HepG2 (cell line): Measurements from ENCODE around the gene GPR82. TPM values are rescaled to one million over a fixed set of nuclear protein-coding genes. Genes with fewer than 3 reads are reported as not detected.

Experiments used
- ATAC-seq: fragments of 200-7000 bp; cut with Tn5 transposase; 3 replicates; pipeline ENCODE4 v1.9.1; 2020; ENCODE audit warnings: mild to moderate bottlenecking, moderate library complexity
- BruUV-seq: library from RNA; stranded (reverse); fragments of 400-500 nt; replicated peaks from 2 replicates; lab custom pipeline; 2021; lab: Mats Ljungman, UMichigan
- CTCF ChIA-PET: fragments of 300-600 bp; formaldehyde crosslinking; extraction: SDS; loops from one replicate; lab custom pipeline; 2021; ENCODE audit warnings: low total read pairs, inconsistent platforms, low intra/inter-chr PET ratio; lab: Yijun Ruan, JAX
- POLR2A ChIA-PET: fragments of 350-600 bp; sonication (Branson Sonifier 250); formaldehyde crosslinking; loops from one replicate; lab custom pipeline; 2020; ENCODE audit warnings: antibody characterized with exemption, inconsistent platforms; lab: Yijun Ruan, JAX
- DNase-seq: peaks from one replicate; pipeline ENCODE4 v3.0.0-alpha.2; 2015; ENCODE audit warnings: low spot score
- FAIRE-seq: peaks from 3 replicates; lab custom pipeline; 2011; peaks lifted over from hg19 to GRCh38; lab: Jason Lieb, UNC
- H2AFZ ChIP-seq: one replicate; pipeline ENCODE4 v1.6.1; 2011; ENCODE audit warnings: low read length, inconsistent platforms
- H3K27ac ChIP-seq: fragments of 300-600 bp; 3 replicates; pipeline ENCODE4 v1.8.0; 2011; ENCODE audit warnings: mixed run types, mild to moderate bottlenecking, mixed read lengths, low read length, inconsistent platforms; ENCODE audit not compliant: insufficient read depth; ENCODE audit errors: extremely low read length
- H3K27me3 ChIP-seq, 2 experiments: fragments of 200-600 bp in 1 of 2; 2 replicates in 1 of 2; 3 replicates in 1 of 2; pipeline versions ENCODE4 v1.6.0 to v1.8.0; 2011; ENCODE audit warnings: low read length in 2 of 2, mild to moderate bottlenecking in 2 of 2, moderate library complexity in 2 of 2, inconsistent platforms in 1 of 2; ENCODE audit not compliant: insufficient read depth in 2 of 2, control insufficient read depth in 1 of 2
- H3K36me3 ChIP-seq, 2 experiments: fragments of 200-600 bp in 1 of 2; replicated peaks in 1 of 2; 2 replicates in 1 of 2; 3 replicates in 1 of 2; pipeline versions ENCODE4 v1.5.1 to v1.8.0; 2011; ENCODE audit warnings: low read length in 2 of 2, inconsistent platforms in 1 of 2; ENCODE audit not compliant: insufficient read depth in 2 of 2, control insufficient read depth in 1 of 2
- H3K4me1 ChIP-seq: 2 replicates; pipeline ENCODE4 v1.5.1; 2012; ENCODE audit warnings: low read length, inconsistent platforms; ENCODE audit not compliant: insufficient read depth
- H3K4me2 ChIP-seq: 2 replicates; pipeline ENCODE4 v1.6.0; 2011; ENCODE audit warnings: low read depth, low read length, inconsistent platforms
- H3K4me3 ChIP-seq, 3 experiments: fragments of 200-600 bp in 1 of 3; sonication (generic), shearing (Covaris generic) in 1 of 3; replicated peaks in 1 of 3; 2 replicates each; pipeline ENCODE4 v1.5.1; 2011 to 2016; ENCODE audit warnings: low read length in 3 of 3, inconsistent platforms in 2 of 3, low read depth in 2 of 3, mild to moderate bottlenecking in 2 of 3, control low read depth in 1 of 3, mixed read lengths in 1 of 3; ENCODE audit not compliant: insufficient read depth in 1 of 3
- H3K79me2 ChIP-seq: one replicate; pipeline ENCODE4 v1.6.1; 2011; ENCODE audit warnings: low read length, inconsistent platforms; ENCODE audit not compliant: insufficient read depth
- H3K9ac ChIP-seq: 2 replicates; pipeline ENCODE4 v1.6.0; 2011; ENCODE audit warnings: mild to moderate bottlenecking, low read depth, low read length, inconsistent platforms; ENCODE audit not compliant: insufficient read depth
- H3K9me3 ChIP-seq: 2 replicates; pipeline ENCODE4 v1.5.1; 2012; ENCODE audit warnings: mild to moderate bottlenecking, low read length
- H4K20me1 ChIP-seq: 2 replicates; pipeline ENCODE4 v1.6.0; 2011; ENCODE audit warnings: inconsistent platforms, mild to moderate bottlenecking, low read length, moderate library complexity; ENCODE audit not compliant: insufficient read depth
- HDAC2 ChIP-seq: sonication (generic); formaldehyde crosslinking; IDR thresholded peaks from 2 replicates; pipeline ENCODE4 v1.4.0; 2020; ENCODE audit warnings: missing genetic modification reagents
- NFRKB ChIP-seq: fragments of 450-650 bp; IDR thresholded peaks from 2 replicates; pipeline ENCODE4 v1.6.1; 2017
- ZNF644 ChIP-seq: IDR thresholded peaks from 2 replicates; pipeline ENCODE4 v1.6.1; 2016; ENCODE audit warnings: low read depth
- ZNF768 ChIP-seq: sonication (generic); formaldehyde crosslinking; IDR thresholded peaks from 2 replicates; pipeline ENCODE4 v1.4.0; 2020; ENCODE audit warnings: missing genetic modification reagents
- WGBS: methylation state at CpG from one replicate; pipeline ENCODE4 v1.1.6; 2017; ENCODE audit warnings: low lambda C conversion rate; 5-methylcytosine and 5-hydroxymethylcytosine counted together
- in situ Hi-C: cut with HindIII; loops from 2 replicates; pipeline ENCODE4 v1.10.0; 2017; ENCODE audit warnings: low pct_unique_long_range_greater_than_20kb; ENCODE audit not compliant: extremely low pct_ligation_motif_present
- intact Hi-C: fragments of 100-400 bp; cut with micrococcal nuclease; formaldehyde crosslinking; loops from one replicate; pipeline ENCODE4 v1.10.0; 2022; ENCODE audit not compliant: unreplicated experiment
- polyA plus RNA-seq, 8 experiments: library from polyadenylated mRNA; depleted of rRNA in 3 of 8; stranded (reverse) in 7 of 8; unstranded in 1 of 8; fragments of >200 nt; fragmentation: Illumina TruSeq in 4 of 8; extraction: Trizol in 4 of 8; gene quantifications; 2 replicates each; pipeline versions ENCODE4 v1.2.1 to v1.2.3, GENCODE V29; 2011 to 2016; ENCODE audit warnings: low read depth in 4 of 8, missing spikeins in 1 of 8, mixed read lengths in 1 of 8; ENCODE audit not compliant: insufficient read depth in 1 of 8
- total RNA-seq, 5 experiments: library from RNA; depleted of rRNA; stranded (reverse); fragments of >200 nt; fragmentation: Illumina TruSeq; extraction: Trizol; gene quantifications; 2 replicates each; pipeline ENCODE4 v1.2.3, GENCODE V29; 2016; ENCODE audit warnings: low read depth in 1 of 5
- TF ChIP-seq, protein P1 (sequence below): sonication (generic); formaldehyde crosslinking; IDR thresholded peaks from 2 replicates; pipeline ENCODE4 v1.4.0; 2020; ENCODE audit warnings: missing genetic modification reagents
- TF ChIP-seq, protein P2 (sequence below): sonication (generic); formaldehyde crosslinking; IDR thresholded peaks from 2 replicates; pipeline ENCODE4 v1.9.0; 2022; ENCODE audit warnings: missing genetic modification reagents, mild to moderate bottlenecking, borderline replicate concordance

Gene GPR82
- total and polyA plus RNA-seq, 2 of the 13 experiments (the other 11 are each of a cell fraction or from before 2014, with no cell fraction given) = not detected

DNA sequence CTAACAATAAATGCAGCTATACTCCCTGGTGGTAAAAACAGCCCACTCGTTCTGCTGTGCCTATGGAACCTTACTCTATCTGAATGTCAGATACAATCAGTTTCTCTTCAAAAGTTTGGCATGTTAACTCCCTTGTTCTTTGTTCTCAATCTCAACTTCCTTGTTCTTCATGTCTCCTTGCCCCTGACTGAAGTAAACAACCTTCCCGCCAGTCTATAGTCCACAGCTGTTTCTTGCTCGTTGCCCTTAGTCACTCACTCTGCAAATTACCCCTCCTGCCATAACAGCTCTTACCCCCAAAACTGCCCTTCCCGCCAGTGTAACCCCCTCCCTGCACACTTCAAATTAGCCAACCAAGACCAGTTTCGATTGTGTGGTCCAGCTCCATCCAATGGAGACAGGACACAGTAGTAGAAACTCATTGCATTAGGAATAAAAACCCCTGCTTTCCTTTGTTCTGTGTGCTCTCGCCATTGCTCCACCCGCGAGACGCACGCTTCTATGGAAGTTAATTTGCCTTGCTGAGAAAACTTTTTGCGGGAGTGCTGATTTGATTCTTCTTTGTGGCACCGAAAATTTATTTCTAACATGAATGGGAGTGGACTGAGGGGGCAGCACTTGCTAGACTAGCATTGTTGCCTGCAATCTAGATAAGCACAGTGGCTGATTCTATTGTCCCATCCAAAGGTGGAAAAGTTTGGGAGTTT lies 7.1 kb upstream of the GPR82 start:
- Histone ChIP-seq H3K9me3 (no peaks in the 10 kb centered on the region), H4K20me1 (no peaks in the 10 kb centered on the region), H3K4me1 (no peaks in the 10 kb centered on the region), H3K9ac (no peak overlapping the region), H3K4me3 (no peak overlapping the region), H3K79me2 (no peaks in the 10 kb centered on the region), H3K27me3 (no peaks in the 10 kb centered on the region), H2AFZ (no peak overlapping the region), H3K36me3 (no peaks in the 10 kb centered on the region), H3K4me2 (no peak overlapping the region), H3K27ac (no peak overlapping the region)
- no TSS peak for BruUV-seq
- in situ Hi-C loops (no loop called here), intact Hi-C loops (no loop called here)
- ChIA-PET POLR2A (no interaction called here), CTCF (no interaction called here)
- 93% methylated on average over 11 of the region's 12 CpGs for WGBS
- ATAC-seq (no peak), DNase-seq (no peak), FAIRE-seq (no peak)
- TF ChIP-seq ZNF644 (CRISPR knock-in tag) = no peak
- TF ChIP-seq, protein P1, sequence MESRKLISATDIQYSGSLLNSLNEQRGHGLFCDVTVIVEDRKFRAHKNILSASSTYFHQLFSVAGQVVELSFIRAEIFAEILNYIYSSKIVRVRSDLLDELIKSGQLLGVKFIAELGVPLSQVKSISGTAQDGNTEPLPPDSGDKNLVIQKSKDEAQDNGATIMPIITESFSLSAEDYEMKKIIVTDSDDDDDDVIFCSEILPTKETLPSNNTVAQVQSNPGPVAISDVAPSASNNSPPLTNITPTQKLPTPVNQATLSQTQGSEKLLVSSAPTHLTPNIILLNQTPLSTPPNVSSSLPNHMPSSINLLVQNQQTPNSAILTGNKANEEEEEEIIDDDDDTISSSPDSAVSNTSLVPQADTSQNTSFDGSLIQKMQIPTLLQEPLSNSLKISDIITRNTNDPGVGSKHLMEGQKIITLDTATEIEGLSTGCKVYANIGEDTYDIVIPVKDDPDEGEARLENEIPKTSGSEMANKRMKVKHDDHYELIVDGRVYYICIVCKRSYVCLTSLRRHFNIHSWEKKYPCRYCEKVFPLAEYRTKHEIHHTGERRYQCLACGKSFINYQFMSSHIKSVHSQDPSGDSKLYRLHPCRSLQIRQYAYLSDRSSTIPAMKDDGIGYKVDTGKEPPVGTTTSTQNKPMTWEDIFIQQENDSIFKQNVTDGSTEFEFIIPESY (CRISPR knock-in tag) = 0 out of 2 replicates have a peak, but pooled peaks have one; percentile 15
- TF ChIP-seq NFRKB = no peak
- TF ChIP-seq HDAC2 (CRISPR knock-in tag) = no peak
- no peak for TF ChIP-seq ZNF768 (CRISPR knock-in tag)
- TF ChIP-seq, protein P2, sequence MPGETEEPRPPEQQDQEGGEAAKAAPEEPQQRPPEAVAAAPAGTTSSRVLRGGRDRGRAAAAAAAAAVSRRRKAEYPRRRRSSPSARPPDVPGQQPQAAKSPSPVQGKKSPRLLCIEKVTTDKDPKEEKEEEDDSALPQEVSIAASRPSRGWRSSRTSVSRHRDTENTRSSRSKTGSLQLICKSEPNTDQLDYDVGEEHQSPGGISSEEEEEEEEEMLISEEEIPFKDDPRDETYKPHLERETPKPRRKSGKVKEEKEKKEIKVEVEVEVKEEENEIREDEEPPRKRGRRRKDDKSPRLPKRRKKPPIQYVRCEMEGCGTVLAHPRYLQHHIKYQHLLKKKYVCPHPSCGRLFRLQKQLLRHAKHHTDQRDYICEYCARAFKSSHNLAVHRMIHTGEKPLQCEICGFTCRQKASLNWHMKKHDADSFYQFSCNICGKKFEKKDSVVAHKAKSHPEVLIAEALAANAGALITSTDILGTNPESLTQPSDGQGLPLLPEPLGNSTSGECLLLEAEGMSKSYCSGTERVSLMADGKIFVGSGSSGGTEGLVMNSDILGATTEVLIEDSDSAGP = no peak
